Tibial nerve (tissue), 4 donors: ENCODE data around the gene SPTB.

Source experiments
- EP300 ChIP-seq, 2 donors: sonication (generic); formaldehyde crosslinking; IDR thresholded peaks; one replicate each; pipeline ENCODE4 v1.6.1; 2017; ENCODE audit warnings: antibody characterized with exemption in 2 of 2, mild to moderate bottlenecking in 1 of 2
- TF ChIP-seq, protein P1 (sequence below), 5 experiments: fragments of 200-600 bp in 3 of 5; fragments of 450-650 bp in 2 of 5; sonication (generic) in 3 of 5; IDR thresholded peaks; one replicate each; pipeline ENCODE4 v1.5.1; 2016 to 2019; ENCODE audit warnings: antibody characterized with exemption in 5 of 5, mild to moderate bottlenecking in 3 of 5, moderate library complexity in 2 of 5

- TF ChIP-seq, protein P1, sequence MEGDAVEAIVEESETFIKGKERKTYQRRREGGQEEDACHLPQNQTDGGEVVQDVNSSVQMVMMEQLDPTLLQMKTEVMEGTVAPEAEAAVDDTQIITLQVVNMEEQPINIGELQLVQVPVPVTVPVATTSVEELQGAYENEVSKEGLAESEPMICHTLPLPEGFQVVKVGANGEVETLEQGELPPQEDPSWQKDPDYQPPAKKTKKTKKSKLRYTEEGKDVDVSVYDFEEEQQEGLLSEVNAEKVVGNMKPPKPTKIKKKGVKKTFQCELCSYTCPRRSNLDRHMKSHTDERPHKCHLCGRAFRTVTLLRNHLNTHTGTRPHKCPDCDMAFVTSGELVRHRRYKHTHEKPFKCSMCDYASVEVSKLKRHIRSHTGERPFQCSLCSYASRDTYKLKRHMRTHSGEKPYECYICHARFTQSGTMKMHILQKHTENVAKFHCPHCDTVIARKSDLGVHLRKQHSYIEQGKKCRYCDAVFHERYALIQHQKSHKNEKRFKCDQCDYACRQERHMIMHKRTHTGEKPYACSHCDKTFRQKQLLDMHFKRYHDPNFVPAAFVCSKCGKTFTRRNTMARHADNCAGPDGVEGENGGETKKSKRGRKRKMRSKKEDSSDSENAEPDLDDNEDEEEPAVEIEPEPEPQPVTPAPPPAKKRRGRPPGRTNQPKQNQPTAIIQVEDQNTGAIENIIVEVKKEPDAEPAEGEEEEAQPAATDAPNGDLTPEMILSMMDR (IDR thresholded peaks at IDR 0.05), result no peak
- peak in 1 of 2 donors; percentile 57 for TF ChIP-seq EP300 (IDR thresholded peaks at IDR 0.05)
Observed at GRCh38 chr14:64711039-64711438, 168.7 kb downstream of the SPTB start.
